Ecto neural progenitor cell (in vitro differentiated cells): ENCODE measurements around the gene YBEY.
"Not testable (repeated sequence)": the region's sequence is repeated elsewhere in the genome, so short reads cannot be mapped to it uniquely, and the experiment has no call there.

Experiments used
- DNase-seq: peaks from one replicate; pipeline ENCODE4 v3.0.0-alpha.2; 2018; ENCODE audit warnings: low spot score

The YBEY gene, protein sequence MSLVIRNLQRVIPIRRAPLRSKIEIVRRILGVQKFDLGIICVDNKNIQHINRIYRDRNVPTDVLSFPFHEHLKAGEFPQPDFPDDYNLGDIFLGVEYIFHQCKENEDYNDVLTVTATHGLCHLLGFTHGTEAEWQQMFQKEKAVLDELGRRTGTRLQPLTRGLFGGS

DNA sequence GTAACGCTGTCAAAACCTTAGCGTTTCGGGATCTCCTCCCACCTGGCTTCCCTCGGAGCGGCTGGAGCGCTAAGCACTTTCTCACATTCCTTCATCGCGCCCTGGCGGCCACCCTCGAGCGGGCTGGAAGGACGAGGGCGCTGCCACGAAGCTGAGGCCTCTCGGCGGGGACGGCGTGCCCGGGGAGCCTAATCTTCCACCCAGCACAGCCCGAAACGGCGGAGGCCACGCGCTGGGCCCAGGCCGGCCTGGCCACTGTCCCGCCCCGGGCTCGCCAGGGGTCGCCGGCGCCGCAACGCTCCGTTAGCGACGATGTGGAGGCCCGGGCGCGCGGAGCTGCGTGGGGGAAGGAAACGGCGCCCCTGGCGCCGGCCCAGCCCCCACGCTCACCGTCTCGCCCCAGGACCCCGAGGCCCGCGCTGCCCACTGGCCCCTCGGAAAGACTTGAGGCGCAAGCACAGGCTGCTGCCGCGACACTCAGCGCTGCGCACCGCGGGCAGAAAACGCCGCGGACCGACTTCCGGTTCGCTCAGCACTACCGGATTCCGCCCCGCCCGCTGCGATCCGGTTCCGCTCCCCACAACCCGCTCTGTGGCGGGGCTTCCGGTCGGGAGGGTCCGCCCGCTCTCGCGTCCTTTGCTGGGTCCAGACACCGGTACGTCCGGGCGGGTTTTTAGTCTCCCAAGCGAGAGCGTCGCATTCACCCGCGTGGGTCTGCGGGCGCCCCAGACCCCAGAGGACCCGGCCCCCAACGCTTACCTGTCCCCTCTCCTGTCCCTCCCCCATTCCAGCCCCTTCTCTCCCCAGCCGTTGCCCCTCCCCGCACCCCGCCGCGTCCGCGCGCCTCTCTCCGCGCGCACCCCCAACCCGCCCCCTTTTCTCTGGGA, at the start of gene YBEY:
TSS of gene YBEY (plus strand) at position 582 of the 887 bp plus-strand sequence. CDS start 572 bp downstream, outside the sequence.
- DNase-seq = peak; percentile 94

DNA sequence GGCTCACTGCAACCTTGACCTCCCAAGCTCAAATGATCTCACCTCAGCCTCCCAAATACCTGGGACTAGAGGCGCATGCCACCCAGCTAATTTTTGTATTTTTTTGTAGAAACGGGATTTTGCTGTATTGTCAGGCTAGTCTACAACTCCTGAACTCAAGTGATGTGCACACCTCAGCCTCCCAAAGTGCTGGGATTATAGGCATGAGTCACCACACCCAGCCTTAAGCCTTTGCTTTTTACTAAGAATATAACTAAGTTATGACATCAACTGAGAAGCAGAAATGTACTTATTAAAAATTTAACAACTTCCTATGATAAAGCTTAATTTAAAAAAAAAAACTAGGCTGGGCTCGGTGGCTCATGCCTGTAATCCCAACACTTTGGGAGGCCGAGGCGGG, 48.7 kb upstream of the YBEY start:
- DNase-seq = no peak

DNA sequence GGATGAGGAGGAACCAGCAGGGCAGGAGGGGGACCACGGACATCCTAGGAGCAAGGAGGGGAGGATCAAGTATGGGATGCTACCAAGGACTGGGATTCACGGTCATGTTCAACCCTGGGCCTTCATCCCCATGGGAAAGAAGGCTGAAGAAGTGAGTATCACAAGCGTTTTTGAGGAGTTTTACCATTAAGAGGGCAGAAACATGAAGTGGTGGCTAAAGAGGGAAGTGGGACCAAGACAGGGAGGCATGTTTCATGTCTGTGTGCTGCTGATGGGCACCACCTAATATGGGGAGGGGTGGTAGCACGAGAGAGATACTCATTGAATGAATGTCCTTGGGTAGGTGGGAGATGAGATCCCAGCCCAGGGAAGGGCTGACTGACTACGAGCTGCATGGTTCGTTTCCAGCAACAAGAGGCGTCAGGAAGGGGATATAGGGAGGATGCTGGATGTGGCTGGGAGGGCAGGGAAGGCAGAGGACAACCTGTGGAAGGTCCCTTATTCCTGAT, 46.3 kb upstream of the YBEY start:
- DNase-seq = no peak

DNA sequence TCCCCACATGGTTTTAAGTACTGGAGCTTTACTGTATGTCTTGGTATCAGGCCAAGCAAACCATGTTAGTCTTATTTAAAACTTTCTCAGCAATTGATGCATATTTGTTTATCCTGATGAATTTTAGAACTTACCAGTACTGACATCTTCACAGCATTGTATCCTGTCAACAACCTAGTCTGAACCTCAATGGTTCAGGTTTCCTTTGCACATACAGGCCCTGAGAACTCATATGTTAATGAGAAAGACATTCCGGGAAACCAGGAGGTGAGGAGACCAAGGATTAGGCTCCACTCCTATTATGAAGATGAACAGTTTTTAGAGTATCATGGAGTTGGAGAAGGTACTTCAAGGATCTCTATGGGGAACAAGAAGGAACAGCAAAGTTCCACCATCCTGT, 44.6 kb upstream of the YBEY start:
- not testable (repeated sequence) for DNase-seq

DNA sequence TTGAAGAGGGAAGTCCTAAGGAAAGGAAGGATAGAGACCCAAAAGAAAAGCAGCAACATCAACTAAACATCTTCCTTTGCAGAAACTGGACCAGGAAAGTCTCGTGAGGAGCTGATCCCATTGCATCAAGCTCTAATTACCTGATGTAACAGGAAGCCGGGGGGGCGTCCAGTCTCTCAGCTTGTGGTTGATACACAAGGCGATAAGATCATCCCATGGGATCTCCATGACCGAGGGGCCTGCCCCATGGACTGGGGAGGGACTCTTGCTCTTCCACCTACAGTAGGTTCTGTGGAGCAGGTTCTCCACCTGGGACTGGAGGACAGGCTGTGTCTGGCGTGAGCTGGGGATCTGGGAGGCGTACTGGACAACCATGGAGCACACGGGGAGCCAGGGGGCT, 42.8 kb upstream of the YBEY start:
- DNase-seq = no peak

DNA sequence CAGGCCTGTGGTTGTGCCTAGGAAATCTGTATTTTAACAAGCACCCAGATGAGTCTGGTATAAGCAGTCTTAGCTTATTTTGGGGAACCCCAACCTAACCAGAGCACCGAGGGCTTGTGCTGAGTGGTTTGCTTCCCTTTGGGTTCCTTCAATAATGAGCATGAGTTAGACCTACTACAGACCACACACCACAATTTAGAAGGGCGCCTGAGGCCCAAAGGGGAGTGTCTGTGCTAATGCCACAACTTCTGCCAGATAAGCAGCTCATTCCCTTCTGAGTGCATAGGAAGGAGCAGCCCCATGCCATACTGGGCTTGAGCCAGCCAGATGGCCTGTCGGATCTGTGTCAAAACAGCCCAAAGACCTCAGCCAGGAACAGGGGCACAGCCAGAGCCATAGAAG, 42.2 kb upstream of the YBEY start:
- no peak for DNase-seq

DNA sequence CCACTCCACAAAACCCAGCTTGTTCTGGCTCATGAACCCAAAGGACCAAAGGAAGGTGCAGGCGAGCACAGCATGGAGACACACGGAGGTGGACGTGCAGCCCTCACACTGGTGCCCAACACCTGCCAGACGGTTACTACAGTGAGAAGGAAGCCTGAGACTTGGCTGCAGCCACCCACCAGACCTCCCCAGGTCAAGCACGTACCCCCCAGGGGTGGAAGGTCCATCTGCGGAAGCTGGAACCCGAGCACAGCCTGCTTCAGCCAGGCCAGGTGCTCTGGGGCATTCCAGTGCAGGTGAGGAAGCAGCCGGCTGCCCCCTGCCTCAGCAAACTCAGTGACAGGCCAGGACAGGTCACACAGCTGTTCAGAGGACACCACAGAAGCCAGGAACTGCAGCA, 41.5 kb upstream of the YBEY start:
- DNase-seq = no peak

DNA sequence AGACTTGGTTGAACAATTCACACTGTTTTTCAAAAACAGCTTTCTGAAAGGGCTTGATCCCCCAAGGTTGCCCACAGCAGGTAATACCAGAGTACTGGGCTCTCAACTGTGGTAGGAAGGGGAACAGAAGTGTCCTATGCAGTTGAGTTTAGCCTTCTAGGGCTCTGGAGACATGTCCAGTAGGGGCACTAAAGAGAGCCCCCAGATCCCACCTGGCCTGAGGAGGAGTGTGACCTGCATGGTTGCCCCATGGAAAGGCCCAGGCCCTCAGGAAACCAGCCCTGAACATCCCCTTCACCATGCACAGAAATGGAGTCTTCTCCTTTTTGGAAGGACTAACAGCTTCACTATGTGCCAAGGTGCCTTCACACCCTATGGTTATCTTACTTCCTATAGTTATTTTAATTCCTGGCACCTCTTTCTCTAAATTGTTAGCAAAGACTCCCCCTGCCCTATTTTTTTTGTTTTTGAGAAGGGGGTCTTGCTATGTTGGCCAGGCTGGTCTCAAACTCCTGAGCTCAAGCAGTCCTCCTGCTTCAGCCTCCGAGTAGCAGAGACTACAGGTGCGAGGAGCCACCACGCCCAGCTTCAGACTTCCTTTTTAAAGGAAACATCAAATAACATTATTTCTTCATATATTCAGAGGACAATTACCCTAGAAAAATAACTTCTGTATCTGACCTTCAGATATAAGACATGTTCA, 40.8 kb upstream of the YBEY start:
- no peak for DNase-seq

DNA sequence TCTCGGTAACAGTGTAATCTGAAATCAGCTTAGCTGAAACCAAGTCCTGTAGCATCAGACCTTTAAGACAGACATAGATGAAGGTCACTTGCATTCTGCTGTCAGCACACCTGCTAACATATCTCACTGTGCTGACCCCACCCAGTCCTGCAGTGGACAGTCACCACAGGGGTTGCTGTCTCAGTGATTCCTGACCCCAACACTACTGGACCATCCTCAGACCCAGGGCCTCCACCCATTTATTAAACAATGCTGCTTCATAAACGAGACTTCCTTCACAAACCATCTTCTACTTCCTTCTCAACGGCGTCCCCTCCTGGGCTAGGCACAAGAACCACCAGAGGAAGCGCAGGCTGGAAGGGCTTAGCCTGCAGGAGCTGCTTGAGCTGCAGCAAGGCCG, 39.8 kb upstream of the YBEY start:
- no peak for DNase-seq

DNA sequence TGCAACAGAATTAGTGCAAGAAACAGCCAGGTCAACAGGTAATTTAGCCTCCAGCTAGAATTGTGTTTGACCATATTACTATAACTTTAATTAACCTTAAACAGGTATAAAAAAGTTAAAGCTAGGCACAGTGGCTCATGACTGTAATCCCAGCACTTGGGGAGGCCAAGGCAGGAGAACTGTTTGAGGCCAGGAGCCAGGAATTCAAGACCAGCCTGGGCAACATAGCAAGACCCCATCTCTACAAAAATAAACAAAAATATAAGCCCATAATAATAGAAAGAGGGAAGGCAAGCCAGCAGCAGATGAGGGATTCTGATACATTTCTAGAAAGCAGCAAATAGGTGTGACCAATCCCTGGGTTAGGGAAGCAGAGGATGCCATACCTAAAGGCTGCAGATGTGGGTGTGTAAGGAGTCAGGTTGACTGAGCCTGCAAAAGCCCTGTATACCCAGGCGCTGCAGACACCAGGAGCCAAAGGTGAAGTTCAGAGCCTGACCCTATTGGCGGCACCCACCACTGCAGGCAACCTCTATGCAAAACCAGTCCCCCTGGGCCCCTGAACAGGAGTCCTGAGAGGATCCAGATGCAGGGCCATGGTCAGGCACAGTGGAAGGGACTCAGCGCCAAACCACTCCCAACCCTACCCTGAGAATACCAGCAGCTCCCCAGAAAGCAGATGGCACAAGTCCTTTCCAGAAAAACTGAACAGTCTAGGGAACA, 38.3 kb upstream of the YBEY start:
- no peak for DNase-seq

DNA sequence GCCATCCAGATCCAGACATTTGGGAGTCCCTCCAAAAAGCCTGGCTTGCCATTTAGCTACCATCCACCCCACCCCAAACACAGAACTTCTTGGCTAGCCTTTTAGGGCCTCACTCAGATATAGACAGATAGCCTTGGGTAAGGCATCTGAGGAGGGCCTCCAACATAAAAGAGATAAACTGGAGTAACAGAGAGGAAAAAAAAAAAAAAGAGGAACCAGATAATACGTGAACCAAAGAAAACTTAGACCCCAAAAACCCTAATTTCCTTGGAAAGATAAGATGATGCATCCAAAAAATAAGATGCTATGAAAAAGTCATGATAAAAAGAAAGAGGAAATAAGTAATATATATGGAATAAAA, 37.7 kb upstream of the YBEY start:
- DNase-seq = no peak

DNA sequence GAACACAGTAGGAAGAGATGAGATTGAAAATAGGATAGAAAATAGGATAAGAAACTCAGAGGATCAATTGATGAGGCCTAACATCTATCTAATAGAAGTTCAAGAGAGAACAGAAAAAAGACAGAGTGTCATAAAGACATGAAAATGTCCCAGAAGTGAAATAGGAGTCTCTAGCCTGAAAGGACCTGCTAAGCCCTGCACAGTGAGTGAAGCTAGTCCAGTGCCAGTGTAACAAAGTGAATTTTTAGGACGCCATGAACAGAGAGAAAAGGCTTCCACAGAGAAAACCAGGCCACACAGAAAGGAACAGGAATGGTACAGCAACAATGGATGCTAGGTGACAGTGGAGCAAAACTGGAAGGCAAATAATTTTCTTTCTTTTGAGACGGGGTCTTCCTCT, 37.3 kb upstream of the YBEY start:
- DNase-seq = no peak

DNA sequence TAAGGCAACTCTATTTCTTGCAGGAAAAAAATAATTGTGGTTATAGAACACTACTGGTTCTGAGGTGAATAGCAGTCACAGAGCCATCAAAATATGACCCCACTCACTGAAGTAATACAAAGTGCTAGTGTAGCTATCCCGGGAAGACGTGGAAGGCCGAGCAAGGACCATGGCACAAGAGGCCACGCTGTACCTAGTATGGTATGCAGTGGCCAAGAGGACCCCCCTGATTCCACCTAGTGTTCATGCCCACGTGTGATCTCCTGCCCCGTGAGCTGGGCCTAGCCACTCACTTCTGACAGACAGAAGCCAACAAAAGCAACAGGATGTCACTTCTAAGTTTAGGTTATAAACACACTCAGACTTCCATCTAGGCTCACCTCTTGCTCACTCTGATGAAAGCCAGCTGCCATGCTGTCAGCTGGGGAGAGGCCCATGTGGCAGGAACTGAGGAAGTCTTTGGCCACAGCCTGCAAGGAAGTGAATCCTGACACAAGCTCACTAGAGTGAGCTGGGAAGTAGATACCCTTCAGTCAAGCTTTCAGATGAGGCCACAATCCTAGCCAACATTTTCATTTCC, 35.9 kb upstream of the YBEY start:
- no peak for DNase-seq

DNA sequence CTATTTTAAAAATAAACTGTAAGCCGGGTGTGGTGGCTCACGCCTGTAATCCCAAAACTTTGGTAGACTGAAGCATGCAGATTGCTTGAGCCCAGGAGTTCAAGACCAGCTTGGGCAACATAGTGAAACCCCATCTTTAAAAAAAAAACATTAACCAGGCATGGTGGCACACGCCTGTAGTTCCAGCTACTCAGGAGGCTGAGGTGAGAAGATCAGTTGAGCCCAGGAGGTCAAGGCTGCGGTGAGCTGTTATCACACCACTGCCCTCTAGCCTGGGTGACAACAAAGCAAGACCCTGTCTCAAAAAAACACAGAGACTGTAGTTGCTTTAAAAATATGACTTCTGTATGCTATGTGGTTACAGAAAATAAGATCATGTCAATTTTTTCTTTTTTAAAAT, 33.3 kb upstream of the YBEY start:
- DNase-seq = no peak

DNA sequence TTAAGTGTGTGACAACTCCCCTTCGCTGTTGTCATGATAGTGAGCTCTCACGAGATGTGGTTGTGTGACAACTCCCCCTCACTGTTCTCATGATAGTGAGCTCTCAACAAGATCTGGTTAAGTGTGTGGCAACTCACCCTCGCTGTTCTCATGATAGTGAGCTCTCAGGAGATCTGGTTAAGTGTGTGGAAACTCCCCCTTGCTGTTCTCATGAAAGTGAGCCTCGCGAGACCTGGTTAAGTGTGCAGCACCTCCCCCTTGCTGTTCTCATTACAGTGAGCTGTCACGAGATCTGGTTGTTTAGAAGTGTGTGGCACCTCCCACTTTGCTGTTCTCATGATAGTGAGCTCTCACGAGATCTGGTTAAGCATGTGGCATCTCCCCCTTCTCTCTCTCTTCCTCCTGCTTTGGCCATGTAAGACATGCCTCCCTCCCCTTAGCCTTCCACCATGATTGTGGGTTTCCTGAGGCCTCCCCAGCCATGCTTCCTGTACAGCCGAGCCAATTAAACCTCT, 32.5 kb upstream of the YBEY start:
- no peak for DNase-seq

DNA sequence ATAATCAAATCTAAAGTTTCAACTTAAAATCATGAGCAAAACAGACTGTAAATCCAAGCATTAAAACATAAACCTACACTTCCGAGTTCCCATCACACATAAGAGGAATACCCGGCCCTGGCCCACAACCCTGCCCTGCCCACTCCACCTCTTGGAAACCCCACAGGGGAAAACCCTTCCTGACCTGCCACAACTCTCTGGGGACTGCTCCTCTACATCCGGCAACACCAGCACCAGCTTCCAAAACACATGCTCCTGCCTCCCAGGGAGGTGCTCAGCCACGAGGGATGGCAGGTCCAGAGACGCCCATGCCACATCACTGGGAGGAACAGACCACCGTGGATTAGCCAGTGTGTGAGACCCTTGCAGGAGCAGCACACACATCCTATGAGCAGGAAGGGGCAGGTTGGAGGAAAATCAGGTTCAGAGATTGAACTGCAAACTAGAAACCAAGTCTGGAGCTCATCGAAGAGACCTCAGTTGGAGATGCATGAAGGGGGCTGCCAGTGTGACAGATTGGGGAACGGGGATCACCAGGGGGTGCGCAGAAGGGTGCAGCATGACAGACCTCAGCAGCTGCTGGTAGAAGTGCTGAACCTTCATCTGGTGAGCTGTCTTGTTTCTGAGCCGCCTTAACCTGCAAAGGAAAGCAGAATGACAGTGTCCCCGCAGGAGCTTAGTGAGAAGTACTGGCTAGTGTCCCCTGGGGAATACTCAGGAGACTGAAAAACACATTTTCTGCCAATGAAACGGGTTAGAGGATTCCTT, 31.8 kb upstream of the YBEY start:
- DNase-seq = no peak

DNA sequence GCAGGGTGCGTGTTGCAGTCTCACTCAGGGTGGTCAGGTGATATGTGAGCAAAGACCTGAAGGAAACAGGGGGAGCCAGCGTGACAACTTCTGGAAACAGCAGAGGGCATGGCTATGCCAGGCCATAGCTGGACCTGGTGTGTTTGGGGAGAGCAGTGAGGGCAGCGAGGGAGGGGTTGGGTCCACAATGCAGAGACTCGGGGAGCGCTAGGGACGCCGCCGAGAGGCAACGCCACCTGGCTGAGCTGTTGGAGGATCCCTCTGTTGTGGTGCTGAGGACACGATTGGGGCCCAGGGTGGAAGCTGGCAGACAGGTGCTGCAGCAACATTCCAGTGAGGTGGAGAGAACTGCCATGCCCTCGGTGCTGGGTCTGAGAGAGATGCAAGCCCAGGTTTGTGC, 31.0 kb upstream of the YBEY start:
- no peak for DNase-seq

DNA sequence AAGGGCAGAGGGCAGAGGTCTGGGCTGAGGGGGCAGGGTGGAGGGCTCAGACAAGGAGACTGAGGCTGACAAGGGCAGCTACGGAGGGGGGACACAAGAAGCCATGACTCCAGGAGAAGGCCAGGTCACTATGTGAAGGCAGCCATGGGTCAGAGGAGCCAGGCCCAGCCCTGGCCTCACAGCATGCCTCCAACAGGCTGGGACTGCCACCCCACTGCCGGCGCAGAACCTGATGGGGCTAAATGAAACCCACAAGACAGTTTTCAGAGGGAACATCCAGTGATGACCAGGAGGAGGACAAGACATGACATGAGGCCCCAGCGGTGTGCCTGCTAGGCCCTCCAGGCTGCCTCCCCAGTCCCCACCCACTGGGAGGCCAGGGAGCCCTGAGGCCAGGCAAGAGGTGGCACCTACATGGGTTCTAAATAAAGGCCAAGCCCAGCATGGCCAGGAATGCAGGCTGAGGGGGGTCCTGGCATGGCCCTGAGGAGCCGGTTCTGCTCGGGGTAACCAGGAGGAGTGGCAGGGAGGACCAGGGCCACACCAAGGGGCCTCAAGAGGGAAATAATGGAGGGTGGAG, 30.3 kb upstream of the YBEY start:
- no peak for DNase-seq

DNA sequence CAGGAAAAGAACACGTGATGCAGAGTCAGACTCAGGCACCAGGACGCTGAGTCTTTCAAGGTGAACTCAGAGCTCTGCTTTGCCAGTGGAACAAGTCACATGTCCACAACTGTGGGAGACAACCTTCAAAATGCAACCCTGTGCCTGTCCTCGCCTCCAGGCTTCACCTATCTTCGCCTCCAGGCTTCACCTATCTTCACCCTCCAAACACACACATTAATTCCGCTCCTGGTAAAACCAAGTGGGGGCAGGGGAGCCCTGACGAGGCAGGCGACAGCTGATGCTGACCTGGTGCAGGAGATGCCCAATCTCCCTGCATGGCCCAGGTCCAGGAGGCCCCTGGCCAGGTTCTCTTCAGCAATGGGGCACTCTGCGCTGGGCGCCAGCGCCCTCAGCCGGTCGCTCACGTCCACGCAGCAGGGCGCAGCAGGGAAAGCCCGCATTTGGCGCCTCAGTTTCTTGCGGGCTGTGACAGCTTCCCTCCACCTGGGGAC, 29.6 kb upstream of the YBEY start:
- no peak for DNase-seq

DNA sequence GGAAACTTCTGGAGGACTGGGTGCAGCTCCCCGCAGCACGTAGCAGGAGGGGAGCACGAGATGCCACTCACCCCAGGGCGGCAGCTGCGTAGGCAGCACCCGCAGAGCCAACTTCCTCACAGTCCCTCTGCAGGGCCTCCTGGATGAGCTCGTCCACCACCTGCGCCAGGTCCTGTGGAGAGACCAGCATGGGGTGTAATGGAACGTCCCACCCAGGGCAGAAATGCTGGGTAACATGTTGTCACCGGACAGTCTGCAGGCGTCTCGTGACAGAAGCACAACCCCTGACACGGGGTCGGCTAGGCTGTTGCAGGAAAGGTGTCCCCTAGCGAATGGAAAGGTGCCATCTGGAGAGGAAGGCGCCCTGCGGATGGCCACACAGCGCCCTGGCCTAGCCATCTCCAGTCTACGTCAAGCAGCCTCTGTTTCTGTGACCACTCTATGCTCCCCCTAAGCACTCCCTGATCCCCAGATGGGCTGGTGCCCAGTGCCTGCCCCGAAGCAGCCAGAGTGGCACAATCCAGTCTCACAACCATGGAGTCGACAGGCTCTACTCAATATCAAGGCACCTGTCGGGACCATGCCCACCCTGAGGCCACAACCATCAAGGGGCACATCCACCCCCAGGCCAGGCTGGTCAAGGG, 22.0 kb upstream of the YBEY start:
- no peak for DNase-seq
